Liver (tissue), 9 donors: ENCODE measurements around the gene PTPRN2. TPM values are rescaled to one million over a fixed set of nuclear protein-coding genes. Genes with fewer than 3 reads are reported as not detected.

Source experiments
- DNase-seq: peaks from one replicate; pipeline ENCODE4 v3.0.0-alpha.2; 2017; ENCODE audit warnings: low spot score
- H3K27ac ChIP-seq, 2 donors: one replicate each; pipeline ENCODE4 v1.7.0; 2013; ENCODE audit warnings: inconsistent platforms in 2 of 2, low read length in 2 of 2, control low read depth in 1 of 2, low read depth in 1 of 2, mild to moderate bottlenecking in 1 of 2
- H3K27me3 ChIP-seq, 4 donors: one replicate each; pipeline versions ENCODE4 v1.6.1 to v1.7.0; 2013; ENCODE audit warnings: low read length in 3 of 4, inconsistent platforms in 1 of 4, mild to moderate bottlenecking in 1 of 4, moderate library complexity in 1 of 4; ENCODE audit not compliant: control insufficient read depth in 4 of 4, insufficient read depth in 4 of 4
- H3K36me3 ChIP-seq, 4 donors: one replicate each; pipeline versions ENCODE4 v1.6.1 to v1.7.0; 2013; ENCODE audit warnings: low read length in 3 of 4, mild to moderate bottlenecking in 3 of 4, low read depth in 1 of 4, moderate library complexity in 1 of 4; ENCODE audit not compliant: control insufficient read depth in 4 of 4, insufficient read depth in 3 of 4
- H3K4me1 ChIP-seq, 4 donors: one replicate each; pipeline versions ENCODE4 v1.6.1 to v1.7.0; 2013; ENCODE audit warnings: low read length in 3 of 4, mild to moderate bottlenecking in 3 of 4, moderate library complexity in 1 of 4; ENCODE audit not compliant: control insufficient read depth in 4 of 4, insufficient read depth in 4 of 4
- H3K4me3 ChIP-seq, 3 donors: one replicate each; pipeline versions ENCODE4 v1.6.1 to v1.7.0; 2013; ENCODE audit warnings: low read length in 3 of 3, control low read depth in 1 of 3, low read depth in 1 of 3, mild to moderate bottlenecking in 1 of 3
- H3K9ac ChIP-seq, 2 donors: one replicate each; pipeline ENCODE4 v1.7.0; 2013; ENCODE audit warnings: low read length in 2 of 2, mild to moderate bottlenecking in 2 of 2, moderate library complexity in 2 of 2, control low read depth in 1 of 2, low read depth in 1 of 2
- H3K9me3 ChIP-seq, 4 donors: one replicate each; pipeline versions ENCODE4 v1.6.1 to v1.7.0; 2013; ENCODE audit warnings: low read length in 3 of 4; ENCODE audit not compliant: control insufficient read depth in 4 of 4
- ATF3 ChIP-seq: IDR thresholded peaks from 2 replicates; pipeline ENCODE4 v1.6.1; 2016; ENCODE audit warnings: antibody characterized with exemption
- CTCF ChIP-seq: fragments of 150-350 bp; IDR thresholded peaks from 2 replicates; pipeline ENCODE4 v1.5.1; 2017; ENCODE audit warnings: improper control_type of control experiment, low read depth, low read length; ENCODE audit not compliant: missing input control
- EGR1 ChIP-seq, 2 donors: IDR thresholded peaks; 2 replicates each; pipeline ENCODE4 v1.6.1; 2016 to 2018; ENCODE audit warnings: antibody characterized with exemption in 2 of 2, low read depth in 2 of 2
- FOXA1 ChIP-seq: IDR thresholded peaks from 2 replicates; pipeline ENCODE4 v1.6.1; 2016; ENCODE audit warnings: antibody characterized with exemption
- FOXA2 ChIP-seq: IDR thresholded peaks from 2 replicates; pipeline ENCODE4 v1.6.1; 2016; ENCODE audit warnings: antibody characterized with exemption
- MAX ChIP-seq: IDR thresholded peaks from 2 replicates; pipeline ENCODE4 v1.6.1; 2016; ENCODE audit warnings: antibody characterized with exemption
- NR2F2 ChIP-seq: IDR thresholded peaks from 2 replicates; pipeline ENCODE4 v1.6.1; 2016; ENCODE audit warnings: antibody characterized with exemption
- RAD21 ChIP-seq, 2 donors: IDR thresholded peaks; 2 replicates each; pipeline ENCODE4 v1.6.1; 2016; ENCODE audit warnings: antibody characterized with exemption in 2 of 2, mild to moderate bottlenecking in 2 of 2
- REST ChIP-seq: IDR thresholded peaks from 2 replicates; pipeline ENCODE4 v1.6.1; 2016; ENCODE audit warnings: antibody characterized with exemption, mild to moderate bottlenecking
- RXRA ChIP-seq, 2 donors: IDR thresholded peaks; 2 replicates each; pipeline ENCODE4 v1.6.1; 2017 to 2018; ENCODE audit warnings: antibody characterized with exemption in 2 of 2, mild to moderate bottlenecking in 1 of 2
- SP1 ChIP-seq: IDR thresholded peaks from 2 replicates; pipeline ENCODE4 v1.6.1; 2018; ENCODE audit warnings: antibody characterized with exemption, mild to moderate bottlenecking
- TAF1 ChIP-seq: conservative IDR thresholded peaks from 2 replicates; pipeline ENCODE4 v1.6.1; 2016; ENCODE audit warnings: antibody characterized with exemption, mild to moderate bottlenecking
- YY1 ChIP-seq: IDR thresholded peaks from 2 replicates; pipeline ENCODE4 v1.6.1; 2016; ENCODE audit warnings: antibody characterized with exemption, mild to moderate bottlenecking
- ZBTB33 ChIP-seq: IDR thresholded peaks from 2 replicates; pipeline ENCODE4 v1.6.1; 2016; ENCODE audit warnings: antibody characterized with exemption
- WGBS: extraction: QIAGEN DNeasy Blood & Tissue Kit; methylation state at CpG from one replicate; pipeline ENCODE4 v1.1.7; 2013; 5-methylcytosine and 5-hydroxymethylcytosine counted together
- polyA plus RNA-seq, 2 donors: library from polyadenylated mRNA; stranded (reverse) in 1 of 2; unstranded in 1 of 2; fragments of 200-250 nt in 1 of 2; fragments of >200 nt in 1 of 2; fragmentation: Nextera tagmentation in 1 of 2; extraction: Ambion mirVana in 1 of 2; gene quantifications; one replicate each; pipeline versions ENCODE4 v1.2.1 to v1.2.3, GENCODE V29; 2013 to 2015
- total RNA-seq, 2 donors: library from RNA; depleted of rRNA; stranded (reverse); fragments of >200 nt; gene quantifications; one replicate each; pipeline ENCODE4 v1.2.3, GENCODE V29; 2014
- donor health status: healthy.
- donor health status: healthy.
- donor health status: healthy.
- donor health status: healthy.
- donor health status: healthy.

The PTPRN2 gene
- total and polyA plus RNA-seq, 4 donors = 0.75 to 1.9 (median 1.1) TPM

- no peak for TF ChIP-seq ZBTB33
- TF ChIP-seq EGR1 (IDR thresholded peaks at IDR 0.05; ENCODE audit: low read depth in 2 of 2) = no peak
These were observed 758.1 kb downstream of the PTPRN2 start (continued) for GRCh38 chr7:157829491-157829890.

GRCh38 chr7:157828881-157829280 is 758.7 kb downstream of the PTPRN2 start:
- Histone ChIP-seq H3K9me3 (no peaks in the 10 kb centered on the region), H3K4me3 (no peak overlapping the region), H3K27me3 (no peaks in the 10 kb centered on the region), H3K4me1 (no peaks in the 10 kb centered on the region), H3K27ac (no peak overlapping the region), H3K9ac (no peak overlapping the region), H3K36me3 (no peaks in the 10 kb centered on the region)
- no peak for DNase-seq
- no peak for TF ChIP-seq RXRA (IDR thresholded peaks at IDR 0.05)
- 92% methylated on average over 14 of the region's 14 CpGs for WGBS

GRCh38 chr7:157828190-157828589 is 759.4 kb downstream of the PTPRN2 start:
- Histone ChIP-seq H3K4me1 (no peaks in the 10 kb centered on the region), H3K36me3 (no peaks in the 10 kb centered on the region), H3K27ac (no peak overlapping the region), H3K9me3 (no peaks in the 10 kb centered on the region), H3K27me3 (no peaks in the 10 kb centered on the region), H3K4me3 (no peak overlapping the region), H3K9ac (no peak overlapping the region)
- no peak for TF ChIP-seq FOXA1
- no peak for TF ChIP-seq CTCF
- no peak for TF ChIP-seq TAF1
- TF ChIP-seq FOXA2 = no peak
- no peak for TF ChIP-seq YY1
- no peak for TF ChIP-seq NR2F2
- TF ChIP-seq EGR1 (IDR thresholded peaks at IDR 0.05; ENCODE audit: low read depth in 2 of 2) = no peak
- TF ChIP-seq SP1 = no peak
- no peak for TF ChIP-seq RAD21 (IDR thresholded peaks at IDR 0.05)
- TF ChIP-seq REST = no peak
- TF ChIP-seq MAX = no peak
- TF ChIP-seq ATF3 = no peak
- 86% methylated on average over 13 of the region's 13 CpGs for WGBS
- DNase-seq = no peak
